ENCODE measurements around the gene OR52W1.

- TF ChIP-seq POLR2A (IDR thresholded peaks at IDR 0.05) (no peak), CTCF (IDR thresholded peaks at IDR 0.05) (no peak)
Observed at GRCh38 chr11:6151117-6151516, 47.9 kb upstream of the OR52W1 start.

All from lower leg skin (tissue), 3 donors.